Tibial nerve (tissue), 3 donors: ENCODE results near the gene PTPRJ.

Experiments used
- CTCF ChIP-seq, 5 experiments: fragments of 200-600 bp in 3 of 5; fragments of 450-650 bp in 2 of 5; sonication (generic) in 3 of 5; IDR thresholded peaks; one replicate each; pipeline ENCODE4 v1.5.1; 2016 to 2019; ENCODE audit warnings: antibody characterized with exemption in 5 of 5, mild to moderate bottlenecking in 3 of 5, moderate library complexity in 2 of 5
- POLR2A ChIP-seq, 2 donors: fragments of 450-650 bp; IDR thresholded peaks; one replicate each; pipeline ENCODE4 v1.6.1; 2017; ENCODE audit warnings: antibody characterized with exemption in 2 of 2, mild to moderate bottlenecking in 2 of 2, moderate library complexity in 2 of 2

- no peak for TF ChIP-seq CTCF (IDR thresholded peaks at IDR 0.05)
- no peak for TF ChIP-seq POLR2A (IDR thresholded peaks at IDR 0.05)
These were observed 72.1 kb downstream of the PTPRJ start for GRCh38 chr11:48052183-48053044.
